Stomach smooth muscle (tissue), 2 donors: ENCODE measurements around the gene ARMH1.

Source experiments
- H3K27ac ChIP-seq: one replicate; pipeline ENCODE4 v1.7.0; 2013; ENCODE audit warnings: mild to moderate bottlenecking, low read length, inconsistent platforms
- H3K27me3 ChIP-seq, 2 donors: one replicate each; pipeline ENCODE4 v1.7.0; 2013; ENCODE audit warnings: low read length in 2 of 2; ENCODE audit not compliant: insufficient read depth in 2 of 2, control insufficient read depth in 1 of 2
- H3K36me3 ChIP-seq, 2 donors: one replicate each; pipeline ENCODE4 v1.7.0; 2013; ENCODE audit warnings: low read length in 2 of 2; ENCODE audit not compliant: control insufficient read depth in 2 of 2, insufficient read depth in 2 of 2
- H3K4me1 ChIP-seq: one replicate; pipeline ENCODE4 v1.7.0; 2013; ENCODE audit warnings: low read length; ENCODE audit not compliant: control insufficient read depth, insufficient read depth
- H3K4me3 ChIP-seq, 2 donors: one replicate each; pipeline ENCODE4 v1.7.0; 2013; ENCODE audit warnings: low read length in 2 of 2
- H3K9ac ChIP-seq, 2 donors: one replicate each; pipeline ENCODE4 v1.7.0; 2013; ENCODE audit warnings: low read length in 2 of 2, mild to moderate bottlenecking in 1 of 2
- H3K9me3 ChIP-seq, 2 donors: one replicate each; pipeline ENCODE4 v1.7.0; 2013; ENCODE audit warnings: low read length in 2 of 2; ENCODE audit not compliant: control insufficient read depth in 2 of 2
- donor health status: healthy.
- donor health status: Pancreatic carcinoma.

ARMH1 gene

GRCh38 chr1:44636083-44636687 is 38.3 kb upstream of the ARMH1 start:
- peaks cover 39 to 65% of the 10 kb centered on the region in 2 donors for H3K36me3 ChIP-seq
- H3K27ac ChIP-seq: peak overlapping the region; percentile 31
- H3K4me3 ChIP-seq: no peak overlapping the region
- H3K9me3 ChIP-seq: no peaks in the 10 kb centered on the region
- peaks cover 31% of the 10 kb centered on the region for H3K4me1 ChIP-seq
- H3K9ac ChIP-seq: no peak overlapping the region
- H3K27me3 ChIP-seq: no peaks in the 10 kb centered on the region

GRCh38 chr1:44636688-44637598 is 37.6 kb upstream of the ARMH1 start:
- Histone ChIP-seq H3K27me3 (no peaks in the 10 kb centered on the region), H3K9me3 (no peaks in the 10 kb centered on the region), H3K4me1 (peaks cover 34% of the 10 kb centered on the region), H3K4me3 (no peak overlapping the region), H3K9ac (peak overlapping the region in 1 of 2 donors; percentile 5), H3K36me3 (peaks cover 41 to 69% of the 10 kb centered on the region in 2 donors), H3K27ac (peak overlapping the region; percentile 31)

GRCh38 chr1:44637702-44638411 is 36.7 kb upstream of the ARMH1 start:
- Histone ChIP-seq H3K27ac (no peak overlapping the region), H3K4me1 (peaks cover 38% of the 10 kb centered on the region), H3K9ac (no peak overlapping the region), H3K27me3 (no peaks in the 10 kb centered on the region), H3K9me3 (no peaks in the 10 kb centered on the region), H3K4me3 (no peak overlapping the region), H3K36me3 (peaks cover 43 to 72% of the 10 kb centered on the region in 2 donors)

GRCh38 chr1:44640200-44640853 is 34.2 kb upstream of the ARMH1 start:
- no peaks in the 10 kb centered on the region for H3K9me3 ChIP-seq
- peaks cover 39 to 63% of the 10 kb centered on the region in 2 donors for H3K36me3 ChIP-seq
- no peak overlapping the region for H3K9ac ChIP-seq
- peaks cover 52% of the 10 kb centered on the region for H3K4me1 ChIP-seq
- H3K4me3 ChIP-seq: no peak overlapping the region
- H3K27me3 ChIP-seq: no peaks in the 10 kb centered on the region
- H3K27ac ChIP-seq: no peak overlapping the region

GRCh38 chr1:44641126-44642102 is 33.1 kb upstream of the ARMH1 start:
- H3K9me3 ChIP-seq: no peaks in the 10 kb centered on the region
- peak overlapping the region; percentile 99 for H3K27ac ChIP-seq
- H3K4me3 ChIP-seq: no peak overlapping the region
- peak overlapping the region; percentile 5 to 44 for H3K9ac ChIP-seq
- peaks cover 59% of the 10 kb centered on the region for H3K4me1 ChIP-seq
- no peaks in the 10 kb centered on the region for H3K27me3 ChIP-seq
- peaks cover 31 to 52% of the 10 kb centered on the region in 2 donors for H3K36me3 ChIP-seq

- peak overlapping the region; percentile 99 for H3K27ac ChIP-seq
- peak overlapping the region; percentile 44 to 62 for H3K9ac ChIP-seq
- H3K4me1 ChIP-seq: peaks cover 59% of the 10 kb centered on the region
- no peaks in the 10 kb centered on the region for H3K9me3 ChIP-seq
- H3K4me3 ChIP-seq: no peak overlapping the region
- H3K27me3 ChIP-seq: no peaks in the 10 kb centered on the region
- H3K36me3 ChIP-seq: peaks cover 26 to 49% of the 10 kb centered on the region in 2 donors
Measured at GRCh38 chr1:44642255-44642654, 32.3 kb upstream of the ARMH1 start.

GRCh38 chr1:44642925-44643324 is 31.6 kb upstream of the ARMH1 start:
- Histone ChIP-seq H3K36me3 (peaks cover 27 to 48% of the 10 kb centered on the region in 2 donors), H3K27ac (peak overlapping the region; percentile 99), H3K4me1 (peaks cover 57% of the 10 kb centered on the region), H3K9ac (peak overlapping the region; percentile 44 to 62), H3K4me3 (no peak overlapping the region), H3K27me3 (no peaks in the 10 kb centered on the region), H3K9me3 (no peaks in the 10 kb centered on the region)

- peaks cover 57% of the 10 kb centered on the region for H3K4me1 ChIP-seq
- peak overlapping the region; percentile 99 for H3K27ac ChIP-seq
- no peaks in the 10 kb centered on the region for H3K27me3 ChIP-seq
Measured at GRCh38 chr1:44643721-44644334, 30.7 kb upstream of the ARMH1 start.

GRCh38 chr1:44644806-44645205 is 29.7 kb upstream of the ARMH1 start:
- H3K9ac ChIP-seq: peak overlapping the region; percentile 52 to 62
- H3K4me3 ChIP-seq: peak overlapping the region; percentile 11 to 58
- peak overlapping the region; percentile 99 for H3K27ac ChIP-seq
- no peaks in the 10 kb centered on the region for H3K9me3 ChIP-seq
- no peaks in the 10 kb centered on the region for H3K27me3 ChIP-seq
- peaks cover 22 to 48% of the 10 kb centered on the region in 2 donors for H3K36me3 ChIP-seq
- H3K4me1 ChIP-seq: peaks cover 57% of the 10 kb centered on the region

More at GRCh38 chr1:44643721-44644334, 30.7 kb upstream of the ARMH1 start:
- Histone ChIP-seq H3K9ac (peak overlapping the region in 1 of 2 donors; percentile 47), H3K9me3 (no peaks in the 10 kb centered on the region), H3K36me3 (peaks cover 24 to 45% of the 10 kb centered on the region in 2 donors), H3K4me3 (peak overlapping the region in 1 of 2 donors; percentile 8)
